Astrocyte of the cerebellum (primary cell): ENCODE measurements around the gene MRPS18B.
"Not testable (repeated sequence)": the region's sequence is repeated elsewhere in the genome, so short reads cannot be mapped to it uniquely, and the experiment has no call there.

ENCODE experiments used
- DNase-seq: peaks from one replicate; pipeline ENCODE4 v3.0.0-alpha.2; 2011; ENCODE audit warnings: low read depth
- H3K4me3 ChIP-seq: 2 replicates; pipeline ENCODE4 v1.5.1; 2011; ENCODE audit warnings: mild to moderate bottlenecking, low read depth, low read length, moderate library complexity
- in situ Hi-C: cut with HindIII; loops from 2 replicates; pipeline ENCODE4 v1.10.0; 2017; ENCODE audit warnings: low sequenced_read_pairs
- TF ChIP-seq, protein P1 (sequence below): IDR thresholded peaks from 2 replicates; pipeline ENCODE4 v1.5.1; 2012; ENCODE audit warnings: low read length, low read depth, moderate library complexity, mild to moderate bottlenecking; ENCODE audit errors: missing control alignments

MRPS18B gene

DNA sequence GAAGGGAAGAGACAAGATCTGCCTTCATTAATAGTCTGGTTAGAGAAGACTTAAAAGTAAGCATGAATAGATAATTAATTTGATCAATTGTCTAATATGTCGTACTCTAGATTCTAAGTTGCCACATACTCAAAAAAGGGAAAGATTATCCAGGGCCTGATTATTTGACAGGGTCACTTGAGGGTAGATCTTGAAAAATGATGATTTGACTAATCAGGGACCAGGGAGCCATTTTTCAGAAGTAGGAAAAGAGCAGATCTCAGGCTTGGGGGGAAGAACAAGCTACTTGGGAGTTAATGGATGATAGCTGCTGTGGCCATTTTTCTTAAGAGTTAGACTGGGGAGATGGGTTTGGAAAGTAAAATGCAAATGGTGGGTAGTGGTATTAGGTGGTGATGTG, 25.4 kb upstream of the MRPS18B start:
- in situ Hi-C loops = no loop called here
- DNase-seq = no peak
- no peak overlapping the region for H3K4me3 ChIP-seq
- TF ChIP-seq, protein P1, sequence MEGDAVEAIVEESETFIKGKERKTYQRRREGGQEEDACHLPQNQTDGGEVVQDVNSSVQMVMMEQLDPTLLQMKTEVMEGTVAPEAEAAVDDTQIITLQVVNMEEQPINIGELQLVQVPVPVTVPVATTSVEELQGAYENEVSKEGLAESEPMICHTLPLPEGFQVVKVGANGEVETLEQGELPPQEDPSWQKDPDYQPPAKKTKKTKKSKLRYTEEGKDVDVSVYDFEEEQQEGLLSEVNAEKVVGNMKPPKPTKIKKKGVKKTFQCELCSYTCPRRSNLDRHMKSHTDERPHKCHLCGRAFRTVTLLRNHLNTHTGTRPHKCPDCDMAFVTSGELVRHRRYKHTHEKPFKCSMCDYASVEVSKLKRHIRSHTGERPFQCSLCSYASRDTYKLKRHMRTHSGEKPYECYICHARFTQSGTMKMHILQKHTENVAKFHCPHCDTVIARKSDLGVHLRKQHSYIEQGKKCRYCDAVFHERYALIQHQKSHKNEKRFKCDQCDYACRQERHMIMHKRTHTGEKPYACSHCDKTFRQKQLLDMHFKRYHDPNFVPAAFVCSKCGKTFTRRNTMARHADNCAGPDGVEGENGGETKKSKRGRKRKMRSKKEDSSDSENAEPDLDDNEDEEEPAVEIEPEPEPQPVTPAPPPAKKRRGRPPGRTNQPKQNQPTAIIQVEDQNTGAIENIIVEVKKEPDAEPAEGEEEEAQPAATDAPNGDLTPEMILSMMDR = no peak

DNA sequence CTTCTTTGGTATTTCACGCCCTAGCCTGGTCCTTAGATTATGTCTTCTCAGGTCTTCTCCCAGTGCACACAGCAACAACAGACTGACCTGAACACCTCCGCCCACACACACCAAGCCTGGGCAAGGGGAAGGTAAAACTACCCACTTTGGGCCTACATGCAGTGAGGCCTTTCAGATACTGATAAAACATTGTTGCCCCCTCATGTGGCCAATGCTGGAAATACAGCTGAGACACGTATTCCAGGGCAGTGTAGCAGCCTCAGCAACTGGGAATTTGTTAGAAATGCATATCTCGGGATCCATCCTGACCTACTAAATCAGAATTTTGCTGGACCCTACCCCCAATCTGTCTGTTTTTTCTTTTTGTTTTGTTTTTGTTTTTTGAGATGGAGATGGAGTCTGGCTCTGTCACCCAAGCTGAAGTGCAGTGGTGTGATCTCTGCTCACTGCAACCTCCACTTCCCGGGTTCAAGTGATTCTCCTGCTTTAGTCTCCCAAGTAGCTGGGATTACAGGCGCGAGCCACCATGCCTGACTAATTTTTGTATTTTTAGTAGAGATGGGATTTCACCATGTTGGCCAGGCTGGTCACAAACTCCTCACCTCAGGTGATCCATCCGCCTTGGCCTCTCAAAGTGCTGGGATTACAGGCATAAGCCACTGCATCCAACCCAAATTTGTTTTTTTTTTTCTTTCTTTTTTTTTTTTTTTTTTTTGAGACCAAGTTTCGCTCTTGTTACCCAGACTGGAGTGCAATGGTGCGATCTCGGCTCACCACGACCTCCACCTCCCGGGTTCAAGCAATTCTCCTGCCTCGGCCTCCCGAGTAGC, 20.1 kb upstream of the MRPS18B start:
- in situ Hi-C loops, H3K4me3 ChIP-seq: not testable (repeated sequence)
- TF ChIP-seq, protein P1 = peak; percentile 80
- DNase-seq = peak; percentile 58

DNA sequence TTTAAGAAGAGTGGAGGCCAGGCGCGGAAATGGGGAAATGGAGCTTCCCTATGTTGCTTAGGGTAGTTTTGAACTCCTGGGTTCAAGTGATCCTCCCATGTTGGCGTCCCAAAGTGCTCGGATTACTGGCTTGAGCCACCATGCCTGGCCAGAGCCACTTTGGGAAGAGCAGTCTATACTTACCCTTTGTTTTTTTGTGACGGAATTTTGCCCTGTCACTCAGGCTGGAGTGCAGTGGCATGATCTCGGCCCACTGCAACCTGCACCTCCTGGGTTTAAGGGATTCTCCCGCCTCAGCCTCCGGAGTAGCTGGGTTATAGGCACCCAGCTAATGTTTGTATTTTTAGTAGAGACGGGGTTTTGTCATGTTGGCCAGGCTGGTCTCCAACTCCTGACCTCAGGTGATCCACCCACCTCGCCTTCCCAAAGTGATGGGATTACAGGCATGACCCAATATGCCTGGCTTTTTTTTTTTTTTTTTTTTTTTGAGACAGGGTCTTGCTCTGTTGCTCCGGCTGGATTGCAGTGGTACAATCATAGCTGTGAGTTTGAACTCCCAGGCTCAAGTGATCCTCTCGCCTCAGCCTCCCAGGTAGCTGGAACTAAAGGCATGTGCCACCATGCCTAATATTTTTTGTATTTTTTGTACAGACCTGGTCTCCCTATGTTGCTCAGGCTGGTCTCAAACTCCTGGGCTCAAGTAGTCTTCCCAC, 18.6 kb upstream of the MRPS18B start:
- in situ Hi-C loops = no loop called here
- no peak for DNase-seq
- TF ChIP-seq, protein P1 = no peak
- H3K4me3 ChIP-seq = no peak overlapping the region

DNA sequence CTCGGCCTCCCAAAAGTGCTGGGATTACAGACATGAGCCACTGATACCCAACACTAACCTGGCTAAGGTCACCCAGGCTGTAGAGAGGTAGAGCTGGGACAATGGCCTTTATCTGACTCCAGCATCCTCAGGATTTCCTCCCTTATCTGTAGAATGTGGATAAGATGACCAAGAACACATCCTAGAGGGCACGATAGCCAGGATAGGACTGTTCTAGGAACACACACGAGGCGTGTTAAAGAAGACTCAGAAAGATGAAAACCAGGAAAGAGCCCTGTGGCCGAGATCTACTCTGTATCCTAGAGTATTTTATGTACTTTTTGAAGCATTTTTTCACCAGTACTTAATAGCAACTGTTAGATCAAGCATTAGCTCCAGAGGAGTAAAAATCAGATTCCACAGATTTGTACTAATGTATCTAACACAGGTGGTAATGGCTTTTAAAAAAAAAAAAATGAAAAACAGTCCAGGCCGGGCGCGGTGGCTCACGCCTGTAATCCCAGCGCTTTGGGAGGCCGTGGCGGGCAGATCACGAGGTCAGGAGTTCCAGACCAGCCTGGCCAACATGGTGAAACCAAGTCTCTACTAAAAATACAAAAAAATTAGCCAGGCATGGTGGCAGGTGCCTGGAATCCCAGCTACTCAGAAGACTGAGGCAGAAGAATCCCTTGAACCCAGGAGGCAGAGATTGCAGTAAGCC, 17.9 kb upstream of the MRPS18B start:
- TF ChIP-seq, protein P1 = no peak
- H3K4me3 ChIP-seq = no peak overlapping the region
- no peak for DNase-seq
- in situ Hi-C loops = no loop called here

DNA sequence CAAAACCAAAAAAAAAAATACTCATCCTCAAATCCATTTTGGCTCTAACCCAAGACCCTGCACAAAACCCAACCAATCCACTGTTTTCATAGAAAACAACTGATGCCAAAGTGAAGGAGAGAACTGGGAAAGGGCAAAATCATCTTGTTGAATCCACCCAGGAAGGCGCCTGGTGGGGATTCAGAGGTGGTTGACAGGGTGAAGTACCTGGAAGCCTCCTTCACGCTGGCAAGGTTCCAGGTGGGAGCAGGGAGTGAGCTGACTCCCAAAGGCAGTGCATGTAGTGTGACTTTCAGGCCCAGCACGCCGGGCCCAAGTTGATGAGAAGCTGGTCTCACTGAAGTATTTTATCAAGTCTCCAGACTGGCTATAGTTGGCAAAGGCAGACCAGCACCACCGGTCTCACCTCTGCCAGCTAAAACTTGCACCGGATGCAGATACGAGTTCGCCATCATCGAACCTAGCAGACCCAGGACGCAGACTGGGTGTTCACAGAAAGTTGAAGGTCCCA, 17.1 kb upstream of the MRPS18B start:
- no peak overlapping the region for H3K4me3 ChIP-seq
- TF ChIP-seq, protein P1 = no peak
- in situ Hi-C loops = no loop called here
- DNase-seq = no peak

DNA sequence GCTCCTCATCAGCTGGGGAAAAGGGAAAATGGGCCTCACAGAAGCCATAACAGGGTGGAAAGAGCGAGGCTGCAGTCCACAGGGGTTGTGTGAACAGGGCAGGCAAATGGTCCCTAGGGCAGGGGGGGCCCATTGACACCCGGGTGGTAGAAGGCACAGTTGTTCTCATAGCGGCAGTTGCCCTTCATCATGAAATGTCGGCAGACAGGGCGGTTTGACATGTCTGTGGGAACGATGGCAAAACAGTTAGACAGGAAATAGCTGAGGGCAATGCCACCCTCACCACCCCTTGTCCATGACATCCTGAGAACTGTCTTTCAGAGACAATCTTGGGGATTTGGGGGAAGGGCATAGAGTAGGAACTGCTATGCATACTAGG, 16.2 kb upstream of the MRPS18B start:
- in situ Hi-C loops = no loop called here
- no peak for DNase-seq
- TF ChIP-seq, protein P1 = no peak
- no peak overlapping the region for H3K4me3 ChIP-seq
